Measurements from ENCODE around the gene SMLR1. TPM values are rescaled to one million over a fixed set of nuclear protein-coding genes. Genes with fewer than 3 reads are reported as not detected.

The SMLR1 gene
- total and polyA plus RNA-seq, 10 of the 15 experiments (the other 5 are each of a cell fraction or from before 2014, with no cell fraction given): 0.10 TPM; not detected in 9

GRCh38 chr6:130834482-130835251 lies 7.5 kb downstream of the SMLR1 start:
- H3K4me1 ChIP-seq (ENCODE audit: control insufficient read depth, insufficient read depth, low read length): no peaks in the 10 kb centered on the region
- H3K27ac ChIP-seq (ENCODE audit: control insufficient read depth, insufficient read depth): no peak overlapping the region
- H3K36me3 ChIP-seq (ENCODE audit: control insufficient read depth in 2 of 2, insufficient read depth in 2 of 2, low read length in 1 of 2): no peaks in the 10 kb centered on the region
- FAIRE-seq (no peak), ATAC-seq (no peak), DNase-seq (ENCODE audit: low read depth, low spot score) (no peak)
- no peaks in the 10 kb centered on the region for H3K9me3 ChIP-seq (replicated peaks; ENCODE audit: control insufficient read depth, insufficient read depth, low read length)
- H3K4me3 ChIP-seq: no peak overlapping the region
- intact Hi-C loops (cut with micrococcal nuclease; ENCODE audit: unreplicated experiment) (no loop called here), in situ Hi-C loops (cut with MboI) (no loop called here)
- no TSS peak for BruUV-seq (replicated peaks)
- no peak overlapping the region for H3K9ac ChIP-seq (ENCODE audit: control insufficient read depth, insufficient read depth, low read length)
- TF ChIP-seq NR2C1 (IDR thresholded peaks at IDR 0.05) (no peak), MXI1 (IDR thresholded peaks at IDR 0.05; ENCODE audit: low read depth, low read length) (no peak), PBX3 (IDR thresholded peaks at IDR 0.05; ENCODE audit: insufficient replicate concordance, low read depth, low read length) (no peak), ZNF384 (IDR thresholded peaks at IDR 0.05; ENCODE audit: borderline replicate concordance, low read depth, low read length) (no peak), LARP7 (IDR thresholded peaks at IDR 0.05) (no peak), YY1 (IDR thresholded peaks at IDR 0.05; ENCODE audit: low read depth, low read length) (no peak), RAD51 (IDR thresholded peaks at IDR 0.05) (no peak), DPF2 (IDR thresholded peaks at IDR 0.05) (no peak), FOXM1 (IDR thresholded peaks at IDR 0.05; ENCODE audit: low read depth, low read length) (no peak), E2F4 (IDR thresholded peaks at IDR 0.05; ENCODE audit: low read depth, low read length) (no peak), TARDBP (IDR thresholded peaks at IDR 0.05; ENCODE audit: borderline replicate concordance) (no peak), MAX (IDR thresholded peaks at IDR 0.05; ENCODE audit: low read depth, low read length) (no peak), PRDM15 (CRISPR knock-in tag; IDR thresholded peaks at IDR 0.05) (no peak), EZH2 (IDR thresholded peaks at IDR 0.05; ENCODE audit: borderline replicate concordance, control insufficient read depth, low read depth, low read length) (no peak), TCF7 (IDR thresholded peaks at IDR 0.05; ENCODE audit: borderline replicate concordance) (no peak), CBX3 (IDR thresholded peaks at IDR 0.05; ENCODE audit: borderline replicate concordance, low read depth) (no peak)
- TF ChIP-seq, protein P1, sequence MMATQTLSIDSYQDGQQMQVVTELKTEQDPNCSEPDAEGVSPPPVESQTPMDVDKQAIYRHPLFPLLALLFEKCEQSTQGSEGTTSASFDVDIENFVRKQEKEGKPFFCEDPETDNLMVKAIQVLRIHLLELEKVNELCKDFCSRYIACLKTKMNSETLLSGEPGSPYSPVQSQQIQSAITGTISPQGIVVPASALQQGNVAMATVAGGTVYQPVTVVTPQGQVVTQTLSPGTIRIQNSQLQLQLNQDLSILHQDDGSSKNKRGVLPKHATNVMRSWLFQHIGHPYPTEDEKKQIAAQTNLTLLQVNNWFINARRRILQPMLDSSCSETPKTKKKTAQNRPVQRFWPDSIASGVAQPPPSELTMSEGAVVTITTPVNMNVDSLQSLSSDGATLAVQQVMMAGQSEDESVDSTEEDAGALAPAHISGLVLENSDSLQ (IDR thresholded peaks at IDR 0.05): no peak
- H3K27me3 ChIP-seq (replicated peaks in 1 of 2; ENCODE audit: control insufficient read depth in 2 of 2, insufficient read depth in 2 of 2, low read length in 1 of 2): no peaks in the 10 kb centered on the region
- H2AFZ ChIP-seq (ENCODE audit: control insufficient read depth, low read depth, low read length): no peak overlapping the region
- ChIA-PET CTCF (interaction anchor here (0.6 to 1.4 kb wide), 7 partner anchors 8 to 137 kb away, joined by 3 to 6 read pairs (median 3); no protein-coding TSS in a partner anchor), SMC1A (ENCODE audit: uncharacterized antibody, unreplicated experiment) (interaction anchor here (1.0 to 1.7 kb wide), 2 partner anchors 8 to 518 kb away, joined by 3 to 4 read pairs; no protein-coding TSS in a partner anchor), RAD21 (ENCODE audit: unreplicated experiment) (interaction anchor here (0.6 kb wide), 1 partner anchor 140 kb away, joined by 3 read pairs; no protein-coding TSS in a partner anchor), POLR2A (no interaction called here)
- no peak overlapping the region for H3K4me2 ChIP-seq (ENCODE audit: control insufficient read depth, insufficient read depth)
- H4K20me1 ChIP-seq (ENCODE audit: control insufficient read depth, insufficient read depth): no peaks in the 10 kb centered on the region
- H3K79me2 ChIP-seq (ENCODE audit: control insufficient read depth, insufficient read depth, low read length): no peaks in the 10 kb centered on the region
- 94% methylated on average over 5 of the region's 5 CpGs for WGBS (ENCODE audit: insufficient coverage, insufficient replicate concordance, low lambda C conversion rate, missing lambda C conversion rate)

Data from GM12878 (cell line).